ENCODE results near the gene MCCC2. TPM values are rescaled to one million over a fixed set of nuclear protein-coding genes. Genes with fewer than 3 reads are reported as not detected.

Gene MCCC2
- total and polyA plus RNA-seq, 2 experiments from 2014 or later = 31.9 to 59.1 TPM

- TF ChIP-seq, protein P1, sequence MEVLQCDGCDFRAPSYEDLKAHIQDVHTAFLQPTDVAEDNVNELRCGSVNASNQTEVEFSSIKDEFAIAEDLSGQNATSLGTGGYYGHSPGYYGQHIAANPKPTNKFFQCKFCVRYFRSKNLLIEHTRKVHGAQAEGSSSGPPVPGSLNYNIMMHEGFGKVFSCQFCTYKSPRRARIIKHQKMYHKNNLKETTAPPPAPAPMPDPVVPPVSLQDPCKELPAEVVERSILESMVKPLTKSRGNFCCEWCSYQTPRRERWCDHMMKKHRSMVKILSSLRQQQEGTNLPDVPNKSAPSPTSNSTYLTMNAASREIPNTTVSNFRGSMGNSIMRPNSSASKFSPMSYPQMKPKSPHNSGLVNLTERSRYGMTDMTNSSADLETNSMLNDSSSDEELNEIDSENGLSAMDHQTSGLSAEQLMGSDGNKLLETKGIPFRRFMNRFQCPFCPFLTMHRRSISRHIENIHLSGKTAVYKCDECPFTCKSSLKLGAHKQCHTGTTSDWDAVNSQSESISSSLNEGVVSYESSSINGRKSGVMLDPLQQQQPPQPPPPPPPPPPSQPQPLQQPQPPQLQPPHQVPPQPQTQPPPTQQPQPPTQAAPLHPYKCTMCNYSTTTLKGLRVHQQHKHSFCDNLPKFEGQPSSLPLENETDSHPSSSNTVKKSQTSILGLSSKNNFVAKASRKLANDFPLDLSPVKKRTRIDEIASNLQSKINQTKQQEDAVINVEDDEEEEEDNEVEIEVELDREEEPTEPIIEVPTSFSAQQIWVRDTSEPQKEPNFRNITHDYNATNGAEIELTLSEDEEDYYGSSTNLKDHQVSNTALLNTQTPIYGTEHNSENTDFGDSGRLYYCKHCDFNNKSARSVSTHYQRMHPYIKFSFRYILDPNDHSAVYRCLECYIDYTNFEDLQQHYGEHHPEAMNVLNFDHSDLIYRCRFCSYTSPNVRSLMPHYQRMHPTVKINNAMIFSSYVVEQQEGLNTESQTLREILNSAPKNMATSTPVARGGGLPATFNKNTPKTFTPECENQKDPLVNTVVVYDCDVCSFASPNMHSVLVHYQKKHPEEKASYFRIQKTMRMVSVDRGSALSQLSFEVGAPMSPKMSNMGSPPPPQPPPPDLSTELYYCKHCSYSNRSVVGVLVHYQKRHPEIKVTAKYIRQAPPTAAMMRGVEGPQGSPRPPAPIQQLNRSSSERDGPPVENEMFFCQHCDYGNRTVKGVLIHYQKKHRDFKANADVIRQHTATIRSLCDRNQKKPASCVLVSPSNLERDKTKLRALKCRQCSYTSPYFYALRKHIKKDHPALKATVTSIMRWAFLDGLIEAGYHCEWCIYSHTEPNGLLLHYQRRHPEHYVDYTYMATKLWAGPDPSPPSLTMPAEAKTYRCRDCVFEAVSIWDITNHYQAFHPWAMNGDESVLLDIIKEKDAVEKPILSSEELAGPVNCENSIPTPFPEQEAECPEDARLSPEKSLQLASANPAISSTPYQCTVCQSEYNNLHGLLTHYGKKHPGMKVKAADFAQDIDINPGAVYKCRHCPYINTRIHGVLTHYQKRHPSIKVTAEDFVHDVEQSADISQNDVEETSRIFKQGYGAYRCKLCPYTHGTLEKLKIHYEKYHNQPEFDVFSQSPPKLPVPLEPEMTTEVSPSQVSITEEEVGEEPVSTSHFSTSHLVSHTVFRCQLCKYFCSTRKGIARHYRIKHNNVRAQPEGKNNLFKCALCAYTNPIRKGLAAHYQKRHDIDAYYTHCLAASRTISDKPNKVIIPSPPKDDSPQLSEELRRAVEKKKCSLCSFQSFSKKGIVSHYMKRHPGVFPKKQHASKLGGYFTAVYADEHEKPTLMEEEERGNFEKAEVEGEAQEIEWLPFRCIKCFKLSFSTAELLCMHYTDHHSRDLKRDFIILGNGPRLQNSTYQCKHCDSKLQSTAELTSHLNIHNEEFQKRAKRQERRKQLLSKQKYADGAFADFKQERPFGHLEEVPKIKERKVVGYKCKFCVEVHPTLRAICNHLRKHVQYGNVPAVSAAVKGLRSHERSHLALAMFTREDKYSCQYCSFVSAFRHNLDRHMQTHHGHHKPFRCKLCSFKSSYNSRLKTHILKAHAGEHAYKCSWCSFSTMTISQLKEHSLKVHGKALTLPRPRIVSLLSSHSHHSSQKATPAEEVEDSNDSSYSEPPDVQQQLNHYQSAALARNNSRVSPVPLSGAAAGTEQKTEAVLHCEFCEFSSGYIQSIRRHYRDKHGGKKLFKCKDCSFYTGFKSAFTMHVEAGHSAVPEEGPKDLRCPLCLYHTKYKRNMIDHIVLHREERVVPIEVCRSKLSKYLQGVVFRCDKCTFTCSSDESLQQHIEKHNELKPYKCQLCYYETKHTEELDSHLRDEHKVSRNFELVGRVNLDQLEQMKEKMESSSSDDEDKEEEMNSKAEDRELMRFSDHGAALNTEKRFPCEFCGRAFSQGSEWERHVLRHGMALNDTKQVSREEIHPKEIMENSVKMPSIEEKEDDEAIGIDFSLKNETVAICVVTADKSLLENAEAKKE (CRISPR knock-in tag; IDR thresholded peaks at IDR 0.05) = no peak
- TF ChIP-seq, protein P2, sequence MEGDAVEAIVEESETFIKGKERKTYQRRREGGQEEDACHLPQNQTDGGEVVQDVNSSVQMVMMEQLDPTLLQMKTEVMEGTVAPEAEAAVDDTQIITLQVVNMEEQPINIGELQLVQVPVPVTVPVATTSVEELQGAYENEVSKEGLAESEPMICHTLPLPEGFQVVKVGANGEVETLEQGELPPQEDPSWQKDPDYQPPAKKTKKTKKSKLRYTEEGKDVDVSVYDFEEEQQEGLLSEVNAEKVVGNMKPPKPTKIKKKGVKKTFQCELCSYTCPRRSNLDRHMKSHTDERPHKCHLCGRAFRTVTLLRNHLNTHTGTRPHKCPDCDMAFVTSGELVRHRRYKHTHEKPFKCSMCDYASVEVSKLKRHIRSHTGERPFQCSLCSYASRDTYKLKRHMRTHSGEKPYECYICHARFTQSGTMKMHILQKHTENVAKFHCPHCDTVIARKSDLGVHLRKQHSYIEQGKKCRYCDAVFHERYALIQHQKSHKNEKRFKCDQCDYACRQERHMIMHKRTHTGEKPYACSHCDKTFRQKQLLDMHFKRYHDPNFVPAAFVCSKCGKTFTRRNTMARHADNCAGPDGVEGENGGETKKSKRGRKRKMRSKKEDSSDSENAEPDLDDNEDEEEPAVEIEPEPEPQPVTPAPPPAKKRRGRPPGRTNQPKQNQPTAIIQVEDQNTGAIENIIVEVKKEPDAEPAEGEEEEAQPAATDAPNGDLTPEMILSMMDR (conservative IDR thresholded peaks at IDR 0.05; ENCODE audit: low read depth in 2 of 2) = no peak
- no peak for TF ChIP-seq ZNF114 (CRISPR knock-in tag; IDR thresholded peaks at IDR 0.05)
- TF ChIP-seq CREB1 (CRISPR knock-in tag; IDR thresholded peaks at IDR 0.05; ENCODE audit: low read depth) = no peak
- TF ChIP-seq, protein P3, sequence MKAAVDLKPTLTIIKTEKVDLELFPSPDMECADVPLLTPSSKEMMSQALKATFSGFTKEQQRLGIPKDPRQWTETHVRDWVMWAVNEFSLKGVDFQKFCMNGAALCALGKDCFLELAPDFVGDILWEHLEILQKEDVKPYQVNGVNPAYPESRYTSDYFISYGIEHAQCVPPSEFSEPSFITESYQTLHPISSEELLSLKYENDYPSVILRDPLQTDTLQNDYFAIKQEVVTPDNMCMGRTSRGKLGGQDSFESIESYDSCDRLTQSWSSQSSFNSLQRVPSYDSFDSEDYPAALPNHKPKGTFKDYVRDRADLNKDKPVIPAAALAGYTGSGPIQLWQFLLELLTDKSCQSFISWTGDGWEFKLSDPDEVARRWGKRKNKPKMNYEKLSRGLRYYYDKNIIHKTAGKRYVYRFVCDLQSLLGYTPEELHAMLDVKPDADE (IDR thresholded peaks at IDR 0.05) = no peak
- TF ChIP-seq ZNF331 (CRISPR knock-in tag; IDR thresholded peaks at IDR 0.05; ENCODE audit: low read depth) = no peak
Observed at GRCh38 chr5:71623221-71623794, 36.2 kb downstream of the MCCC2 start (continued).

All from GM23338 (cell line).